HUES48 (cell line): Measurements from ENCODE around the gene PLIN4.

Experiments
- H3K27ac ChIP-seq: one replicate; pipeline ENCODE4 v1.7.0; 2013; ENCODE audit warnings: low read depth, low read length, inconsistent platforms
- H3K27me3 ChIP-seq: 2 replicates; pipeline ENCODE4 v1.6.1; 2013; ENCODE audit warnings: mild to moderate bottlenecking, low read length; ENCODE audit not compliant: control insufficient read depth, insufficient read depth
- H3K36me3 ChIP-seq: 2 replicates; pipeline ENCODE4 v1.6.1; 2013; ENCODE audit warnings: low read length; ENCODE audit not compliant: control insufficient read depth, insufficient read depth
- H3K4me1 ChIP-seq: 2 replicates; pipeline ENCODE4 v1.6.1; 2013; ENCODE audit warnings: mild to moderate bottlenecking, low read length; ENCODE audit not compliant: control insufficient read depth, insufficient read depth
- H3K4me3 ChIP-seq: 2 replicates; pipeline ENCODE4 v1.5.1; 2013; ENCODE audit warnings: mild to moderate bottlenecking, low read depth, low read length
- H3K9ac ChIP-seq: 2 replicates; pipeline ENCODE4 v1.6.1; 2013; ENCODE audit warnings: mild to moderate bottlenecking, low read depth, low read length, moderate library complexity
- H3K9me3 ChIP-seq: 2 replicates; pipeline ENCODE4 v1.6.1; 2013; ENCODE audit warnings: low read length; ENCODE audit not compliant: control insufficient read depth, insufficient read depth

Gene PLIN4

DNA sequence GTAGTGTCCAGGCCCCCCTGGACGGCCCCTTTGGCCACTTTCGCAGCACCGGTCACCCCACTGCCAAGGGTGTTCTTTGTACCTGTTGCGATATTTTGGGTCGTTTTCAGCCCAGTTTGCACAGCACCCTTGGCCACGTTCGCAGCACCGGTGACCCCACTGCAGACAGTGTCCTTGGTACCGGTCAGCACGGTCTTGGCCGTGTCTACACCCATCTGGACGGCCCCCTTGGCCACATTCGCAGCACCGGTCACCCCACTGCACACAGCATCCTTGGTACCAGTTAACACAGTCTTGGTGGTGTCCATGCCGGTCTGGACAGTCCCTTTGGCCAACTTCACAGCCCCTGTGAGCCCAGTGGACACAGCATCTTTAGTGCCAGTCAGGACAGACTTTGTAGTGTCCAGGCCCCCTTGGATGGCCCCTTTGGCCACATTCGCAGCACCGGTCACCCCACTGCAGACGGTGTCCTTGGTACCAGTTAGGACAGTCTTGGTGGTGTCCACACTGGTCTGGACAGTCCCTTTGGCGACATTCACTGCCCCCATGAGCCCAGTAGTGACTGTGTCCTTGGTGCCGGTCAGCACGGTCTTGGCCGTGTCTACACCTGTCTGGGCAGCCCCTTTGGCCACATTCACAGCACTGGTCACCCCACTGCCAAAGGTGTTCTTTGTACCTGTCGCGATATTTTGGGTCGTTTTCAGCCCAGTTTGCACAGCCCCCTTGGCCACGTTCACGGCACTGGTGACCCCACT lies 6.8 kb downstream of the PLIN4 start:
- Histone ChIP-seq H3K9me3 (no peaks in the 10 kb centered on the region), H3K4me3 (no peak overlapping the region), H3K27me3 (peaks cover 45% of the 10 kb centered on the region), H3K36me3 (no peaks in the 10 kb centered on the region), H3K4me1 (no peaks in the 10 kb centered on the region), H3K27ac (no peak overlapping the region), H3K9ac (no peak overlapping the region)

DNA sequence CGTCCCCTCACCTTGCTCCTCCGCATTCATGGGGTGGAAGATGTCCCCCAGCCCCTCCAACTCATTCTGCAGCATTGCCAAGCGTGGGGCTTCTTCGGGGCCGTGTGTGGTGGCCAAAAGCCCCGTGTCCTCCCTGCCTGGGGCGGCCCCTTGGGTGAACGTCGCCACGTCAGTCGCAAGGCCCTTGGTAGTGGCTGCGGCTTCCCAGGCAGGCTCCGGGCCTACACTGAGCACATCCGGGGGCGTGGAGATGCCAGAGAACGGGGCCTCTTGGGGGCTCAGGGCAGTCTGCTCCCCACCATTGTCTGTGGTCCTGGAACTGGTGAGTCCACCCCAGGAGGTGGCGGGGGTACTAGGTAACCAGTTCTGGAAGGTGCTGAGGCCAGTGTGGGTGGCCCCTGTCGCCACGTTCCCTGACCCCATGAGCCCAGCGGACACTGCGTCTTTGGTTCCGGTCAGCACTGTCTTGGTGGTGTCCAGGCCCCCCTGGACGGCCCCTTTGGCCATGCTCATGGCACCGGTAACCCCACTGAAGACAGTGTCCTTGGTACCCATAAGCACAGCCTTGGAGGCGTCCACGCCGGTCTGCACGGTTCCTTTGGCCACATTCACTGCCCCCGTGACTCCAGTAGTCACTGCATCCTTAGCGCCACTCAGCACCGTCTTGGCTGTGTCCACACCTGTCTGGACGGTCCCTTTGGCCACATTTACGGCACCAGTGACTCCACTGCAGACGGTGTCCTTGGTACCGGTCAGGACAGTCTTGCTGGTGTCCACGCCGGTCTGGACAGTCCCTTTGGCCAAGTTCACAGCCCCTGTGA lies 7.6 kb downstream of the PLIN4 start:
- Histone ChIP-seq H3K4me1 (no peaks in the 10 kb centered on the region), H3K9ac (no peak overlapping the region), H3K4me3 (no peak overlapping the region), H3K9me3 (no peaks in the 10 kb centered on the region), H3K27me3 (peaks cover 45% of the 10 kb centered on the region), H3K36me3 (peaks cover 4% of the 10 kb centered on the region; the same call in 1 of the 2 replicates), H3K27ac (no peak overlapping the region)

DNA sequence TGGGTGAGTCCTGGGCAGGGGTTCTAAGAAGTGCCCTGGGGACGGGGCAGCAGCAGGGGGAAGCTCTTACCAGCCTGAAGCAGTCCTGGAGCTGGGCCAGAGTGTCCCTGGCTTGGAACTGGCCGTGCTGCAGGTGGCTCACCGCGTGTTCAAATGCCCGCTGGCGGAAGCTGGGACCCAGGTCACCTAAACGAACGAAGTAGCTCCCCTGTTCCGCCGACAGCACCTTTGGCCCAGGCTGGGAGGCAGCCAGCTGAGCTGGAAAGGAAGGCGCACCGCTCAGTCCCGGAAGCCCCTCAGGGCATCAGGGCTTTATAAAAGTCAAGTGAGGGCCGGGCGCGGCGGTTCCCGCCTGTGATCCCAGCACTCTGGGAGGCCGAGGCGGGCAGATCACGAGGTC lies 9.6 kb downstream of the PLIN4 start:
- H3K9me3 ChIP-seq, result no peaks in the 10 kb centered on the region
- no peak overlapping the region for H3K27ac ChIP-seq
- no peaks in the 10 kb centered on the region for H3K4me1 ChIP-seq

DNA sequence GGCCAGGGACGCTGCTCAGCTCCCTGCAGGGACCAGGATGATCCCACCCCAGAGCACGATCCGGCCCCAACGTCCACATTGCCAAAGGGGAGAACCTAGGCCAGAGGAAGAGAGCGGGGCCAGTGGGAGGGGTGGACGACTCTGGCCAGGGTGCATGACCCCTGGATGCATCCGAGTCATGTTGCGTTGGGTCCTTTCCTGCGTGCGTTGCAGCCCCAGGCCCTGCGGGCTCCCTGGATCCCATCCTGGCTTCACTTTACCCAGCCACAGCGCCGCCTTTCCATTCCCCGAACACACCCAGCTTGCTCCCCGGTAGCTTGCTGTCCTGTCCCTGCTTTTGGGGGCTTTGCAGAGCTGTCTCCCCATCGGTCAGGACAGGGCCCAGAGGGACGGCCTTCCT lies 10.5 kb downstream of the PLIN4 start:
- no peaks in the 10 kb centered on the region for H3K4me1 ChIP-seq
- H3K4me3 ChIP-seq, result no peak overlapping the region
- H3K9me3 ChIP-seq, result no peaks in the 10 kb centered on the region
- peaks cover 30% of the 10 kb centered on the region for H3K27me3 ChIP-seq
- no peak overlapping the region for H3K27ac ChIP-seq
- H3K9ac ChIP-seq, result no peak overlapping the region
- peaks cover 20% of the 10 kb centered on the region for H3K36me3 ChIP-seq

More for the DNA sequence above, 9.6 kb downstream of the PLIN4 start:
- no peak overlapping the region for H3K9ac ChIP-seq
- H3K4me3 ChIP-seq, result no peak overlapping the region
- H3K27me3 ChIP-seq, result peaks cover 39% of the 10 kb centered on the region
- H3K36me3 ChIP-seq, result peaks cover 12% of the 10 kb centered on the region; the same call in 1 of the 2 replicates

DNA sequence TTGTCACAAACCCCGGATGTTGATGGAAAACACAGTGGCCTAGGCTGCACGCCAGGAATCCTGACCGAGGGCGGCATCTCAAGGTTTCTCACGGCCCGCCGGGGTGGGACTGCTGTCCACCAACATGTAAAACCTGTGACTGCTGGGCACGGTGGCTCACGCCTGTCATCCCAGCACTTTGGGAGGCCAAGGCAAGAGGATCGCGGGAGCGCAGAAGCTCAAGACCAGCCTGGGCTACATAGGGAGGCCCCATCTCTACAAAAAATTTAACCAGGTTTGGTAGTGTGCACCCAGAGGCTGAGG lies 11.2 kb downstream of the PLIN4 start:
- no peak overlapping the region for H3K27ac ChIP-seq
- H3K9ac ChIP-seq, result no peak overlapping the region
- no peak overlapping the region for H3K4me3 ChIP-seq
- H3K27me3 ChIP-seq, result peaks cover 23% of the 10 kb centered on the region
- H3K4me1 ChIP-seq, result no peaks in the 10 kb centered on the region
- peaks cover 27% of the 10 kb centered on the region for H3K36me3 ChIP-seq
- no peaks in the 10 kb centered on the region for H3K9me3 ChIP-seq

DNA sequence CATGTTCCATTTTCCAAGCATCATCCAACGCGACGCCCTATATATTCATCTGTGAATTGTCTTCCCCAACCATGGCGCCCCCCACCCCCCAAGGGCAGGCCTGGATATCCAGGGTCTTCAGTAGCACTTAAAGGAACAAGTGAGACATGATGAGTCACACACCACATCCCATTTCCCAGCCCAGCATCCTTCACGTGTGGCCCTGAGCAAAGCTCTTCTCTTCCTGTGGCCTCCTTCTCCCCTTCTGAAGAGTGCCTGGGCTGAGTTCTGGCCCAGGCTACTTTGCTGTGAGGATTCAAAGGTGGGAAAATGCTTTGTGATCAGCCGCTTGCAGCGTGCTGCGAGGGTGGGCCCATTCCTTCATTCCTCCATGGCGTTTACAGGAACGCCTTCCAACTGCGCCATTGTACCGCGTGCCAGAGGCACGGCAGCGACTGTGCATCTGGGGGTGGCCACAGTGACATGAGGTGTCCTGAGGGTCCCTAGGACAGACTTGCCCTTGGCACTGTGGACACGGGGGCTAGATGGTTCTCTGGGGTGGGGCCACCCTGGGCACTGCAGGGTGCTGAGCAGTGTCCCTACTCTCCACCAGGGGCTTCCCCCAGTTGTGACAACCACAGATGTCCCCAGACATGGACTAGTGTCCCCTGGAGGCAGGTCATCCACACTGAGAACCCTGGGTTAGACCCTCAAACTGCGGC lies 11.7 kb downstream of the PLIN4 start:
- Histone ChIP-seq H3K9ac (no peak overlapping the region), H3K9me3 (no peaks in the 10 kb centered on the region), H3K4me1 (no peaks in the 10 kb centered on the region), H3K36me3 (peaks cover 30% of the 10 kb centered on the region), H3K4me3 (no peak overlapping the region), H3K27ac (no peak overlapping the region), H3K27me3 (peaks cover 18% of the 10 kb centered on the region)

DNA sequence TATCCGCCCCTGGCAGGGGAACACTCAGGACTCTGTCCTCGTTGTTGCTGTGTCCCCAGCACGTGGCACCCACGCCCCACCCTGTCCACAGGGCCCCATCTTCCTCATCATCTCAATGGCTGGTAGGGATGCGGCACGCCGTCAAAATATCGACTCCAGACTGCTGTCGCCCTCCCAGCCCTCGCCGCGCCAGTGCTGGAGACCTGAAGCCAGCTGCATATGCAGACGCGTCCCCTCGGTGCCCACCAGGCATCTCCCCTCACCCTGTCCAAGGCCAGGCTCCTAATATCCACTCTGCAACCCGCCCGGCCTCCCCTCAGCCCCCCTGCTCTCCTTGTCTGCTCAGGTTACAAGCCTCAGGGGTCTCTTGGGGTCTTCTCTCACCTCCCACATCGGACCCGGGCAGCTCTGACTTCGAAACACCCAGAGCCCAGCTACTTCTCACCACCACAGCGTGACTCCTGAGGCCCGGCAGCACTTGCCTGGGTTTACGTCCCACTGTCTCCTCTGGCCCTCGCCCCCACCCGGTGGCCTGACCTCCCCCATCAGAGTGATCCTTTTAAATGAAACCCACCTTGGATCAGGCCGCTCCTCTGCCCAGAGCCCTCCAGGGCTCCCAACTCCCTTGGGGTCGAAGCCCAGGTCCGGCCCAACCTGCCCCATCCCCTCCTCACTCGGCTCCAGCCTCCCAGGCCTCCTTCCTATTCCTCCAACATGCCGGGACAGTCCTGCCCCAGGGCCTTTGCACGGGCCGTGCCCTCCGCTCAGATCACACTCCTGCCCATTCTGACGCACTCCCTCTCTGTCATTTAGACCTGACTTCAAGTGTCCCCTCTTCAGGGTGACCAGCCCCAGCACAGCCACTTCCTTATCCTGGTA lies 12.5 kb downstream of the PLIN4 start:
- no peak overlapping the region for H3K4me3 ChIP-seq
- no peak overlapping the region for H3K27ac ChIP-seq
- H3K4me1 ChIP-seq, result no peaks in the 10 kb centered on the region
- no peaks in the 10 kb centered on the region for H3K9me3 ChIP-seq
- peaks cover 10% of the 10 kb centered on the region for H3K27me3 ChIP-seq
- H3K36me3 ChIP-seq, result peaks cover 38% of the 10 kb centered on the region
- H3K9ac ChIP-seq, result no peak overlapping the region

DNA sequence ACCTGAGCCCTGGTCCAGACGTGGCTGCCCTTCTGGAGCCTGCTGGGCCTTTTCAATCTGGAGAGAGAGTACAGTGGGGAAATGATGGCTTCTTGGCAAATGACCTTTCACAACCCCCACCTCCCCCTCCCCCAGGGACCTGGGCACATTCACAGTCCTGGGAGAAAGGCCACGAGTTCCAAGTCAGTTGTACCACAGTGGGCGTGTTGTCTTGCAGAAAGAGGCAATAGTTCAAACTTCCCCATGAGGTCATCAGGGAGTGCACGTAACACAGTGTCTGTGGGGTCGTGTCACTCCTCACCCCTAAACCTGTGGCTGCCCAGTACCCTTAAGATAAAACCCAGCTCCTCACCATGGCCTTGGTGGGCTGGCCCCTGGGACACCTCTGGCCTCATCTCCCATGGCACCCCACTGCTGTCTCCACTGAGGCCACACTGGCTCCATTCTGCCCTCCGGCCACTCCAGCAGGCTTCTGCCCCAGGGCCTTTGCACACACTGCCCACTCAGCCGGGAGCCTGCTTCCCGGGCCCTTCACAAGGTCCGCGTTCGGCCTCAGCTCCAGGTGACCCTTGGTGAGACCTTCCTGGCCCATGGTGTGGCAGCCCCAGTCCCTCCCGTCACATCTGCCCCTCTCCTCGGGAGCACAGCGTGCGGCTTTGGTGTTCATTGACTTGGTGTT lies 13.3 kb downstream of the PLIN4 start:
- Histone ChIP-seq H3K27me3 (peaks cover 5% of the 10 kb centered on the region; the same call in 1 of the 2 replicates), H3K4me1 (no peaks in the 10 kb centered on the region), H3K27ac (no peak overlapping the region), H3K36me3 (peaks cover 42% of the 10 kb centered on the region), H3K9me3 (no peaks in the 10 kb centered on the region), H3K9ac (no peak overlapping the region), H3K4me3 (no peak overlapping the region)

DNA sequence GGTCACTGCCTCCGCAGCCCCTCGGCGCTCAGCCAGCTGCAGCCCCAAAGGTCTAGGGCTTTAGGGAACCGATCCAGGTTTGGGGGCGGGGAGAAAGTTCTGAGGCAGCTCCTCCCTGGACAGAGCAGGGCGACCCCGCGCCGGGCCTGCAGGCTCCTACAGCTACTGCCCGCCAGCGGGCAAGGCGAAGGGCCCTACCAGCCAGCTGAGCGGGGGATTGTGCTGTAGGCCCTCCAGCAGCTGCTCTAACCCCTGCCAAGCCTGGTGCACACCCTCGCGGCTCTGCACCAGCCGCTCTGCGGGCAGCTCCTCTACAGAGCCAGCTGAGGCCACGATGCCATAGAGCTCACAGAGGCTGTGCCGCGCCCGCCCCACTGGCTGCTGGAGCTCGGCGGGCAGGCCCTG lies 14.0 kb downstream of the PLIN4 start:
- Histone ChIP-seq H3K27ac (no peak overlapping the region), H3K27me3 (peaks cover 5% of the 10 kb centered on the region; the same call in 1 of the 2 replicates), H3K9ac (no peak overlapping the region), H3K9me3 (no peaks in the 10 kb centered on the region), H3K36me3 (peaks cover 46% of the 10 kb centered on the region), H3K4me3 (no peak overlapping the region), H3K4me1 (no peaks in the 10 kb centered on the region)

DNA sequence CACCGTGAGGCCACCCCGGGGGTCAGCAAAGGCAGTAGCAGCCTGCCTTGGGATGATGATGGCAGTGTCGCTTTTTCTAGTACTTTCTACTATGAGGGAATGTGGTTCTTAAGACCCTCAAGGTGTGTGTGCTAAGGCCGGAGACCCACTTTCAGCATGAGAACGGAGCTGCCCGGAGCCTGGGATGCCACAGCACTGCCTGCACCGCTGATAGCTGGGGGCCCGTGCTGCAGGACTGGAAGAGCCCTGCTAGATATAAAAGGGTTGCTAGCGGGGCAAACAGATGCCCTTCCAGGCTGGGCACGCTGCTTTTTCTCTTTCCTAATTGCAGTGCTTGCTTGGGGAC lies 14.5 kb downstream of the PLIN4 start:
- H3K9ac ChIP-seq, result no peak overlapping the region
- no peaks in the 10 kb centered on the region for H3K4me1 ChIP-seq
- H3K9me3 ChIP-seq, result no peaks in the 10 kb centered on the region
- H3K27me3 ChIP-seq, result peaks cover 5% of the 10 kb centered on the region; the same call in 1 of the 2 replicates
- no peak overlapping the region for H3K27ac ChIP-seq
- peaks cover 48% of the 10 kb centered on the region for H3K36me3 ChIP-seq
- no peak overlapping the region for H3K4me3 ChIP-seq
